NCI-H187 (cell line): ENCODE measurements around the gene CABLES1.
A peak's percentile ranks its signal among the peaks of the same experiment; 100 is the strongest.
"Not testable (repeated sequence)": the region's sequence is repeated elsewhere in the genome, so short reads cannot be mapped to it uniquely, and the experiment has no call there.

ENCODE experiments used
- DNase-seq, 2 experiments: peaks; one replicate each; lab custom pipeline; 2025; lab: John Stamatoyannopoulos, UW

CABLES1 gene, protein sequence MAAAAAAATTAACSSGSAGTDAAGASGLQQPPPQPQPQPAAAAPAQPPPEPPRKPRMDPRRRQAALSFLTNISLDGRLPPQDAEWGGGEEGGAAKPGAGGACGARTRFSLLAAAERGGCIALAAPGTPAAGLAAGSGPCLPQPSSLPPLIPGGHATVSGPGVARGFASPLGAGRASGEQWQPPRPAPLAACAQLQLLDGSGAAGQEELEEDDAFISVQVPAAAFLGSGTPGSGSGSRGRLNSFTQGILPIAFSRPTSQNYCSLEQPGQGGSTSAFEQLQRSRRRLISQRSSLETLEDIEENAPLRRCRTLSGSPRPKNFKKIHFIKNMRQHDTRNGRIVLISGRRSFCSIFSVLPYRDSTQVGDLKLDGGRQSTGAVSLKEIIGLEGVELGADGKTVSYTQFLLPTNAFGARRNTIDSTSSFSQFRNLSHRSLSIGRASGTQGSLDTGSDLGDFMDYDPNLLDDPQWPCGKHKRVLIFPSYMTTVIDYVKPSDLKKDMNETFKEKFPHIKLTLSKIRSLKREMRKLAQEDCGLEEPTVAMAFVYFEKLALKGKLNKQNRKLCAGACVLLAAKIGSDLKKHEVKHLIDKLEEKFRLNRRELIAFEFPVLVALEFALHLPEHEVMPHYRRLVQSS

DNA sequence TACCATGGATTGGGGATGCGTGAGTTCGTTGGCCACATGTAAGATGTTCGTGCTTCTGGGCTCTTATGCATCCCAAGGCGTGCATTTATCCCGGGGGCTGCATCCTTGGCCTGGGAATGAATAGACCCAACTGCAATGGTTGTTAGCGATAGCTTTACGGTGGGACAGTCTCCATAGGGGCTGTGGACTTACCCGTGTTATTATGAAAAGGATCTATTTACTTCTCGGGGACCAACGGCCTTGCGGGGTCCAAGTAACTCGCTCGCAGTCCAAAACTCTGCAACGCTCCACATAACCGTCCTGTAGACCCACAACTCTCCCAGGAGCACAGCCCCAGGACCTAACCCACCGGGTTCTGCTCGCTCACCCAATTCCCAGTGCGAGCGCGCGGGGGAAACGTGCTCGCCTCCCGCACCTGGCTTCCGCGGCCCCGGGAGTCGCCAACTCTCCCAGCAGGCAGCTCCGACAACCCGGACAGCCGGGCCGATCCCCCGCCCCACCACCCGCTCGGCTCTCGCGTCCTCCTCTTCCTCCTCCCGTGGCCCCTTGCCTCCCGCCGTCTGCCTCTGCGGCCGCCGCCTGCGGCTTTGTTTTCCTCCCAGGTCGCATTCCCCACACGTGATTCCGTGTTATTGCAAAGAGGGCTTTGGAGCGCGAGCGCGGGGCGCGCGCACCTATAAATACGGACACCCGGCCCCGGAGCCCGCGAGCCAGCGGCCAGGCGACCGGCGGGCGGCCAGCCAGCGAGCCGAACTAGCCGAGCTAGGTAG, at the start of gene CABLES1:
Gene CABLES1, plus strand, starts transcription at position 706 of the 770 bp plus-strand sequence. CDS start 278 bp downstream, outside the sequence.
- peak; percentile 41 to 65 for DNase-seq

DNA sequence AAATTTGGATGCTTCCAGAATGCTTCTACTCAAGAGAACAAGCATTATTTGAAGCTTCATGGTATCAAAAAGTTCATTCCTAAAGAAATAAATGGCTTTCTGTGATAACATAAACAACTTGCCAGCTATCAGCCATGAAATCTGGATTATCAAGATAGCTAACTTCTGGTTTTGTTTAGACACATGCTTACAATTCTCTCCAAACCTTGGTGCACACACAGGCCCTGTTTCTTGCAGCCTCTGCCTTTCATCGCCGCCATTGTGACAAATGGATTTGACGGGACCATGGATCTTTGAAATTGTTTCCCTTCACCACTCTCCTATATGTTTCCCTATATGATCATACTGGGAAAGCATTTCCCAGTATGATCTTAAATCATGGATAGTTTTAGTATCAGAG, 47.9 kb upstream of the CABLES1 start:
- DNase-seq: no peak

DNA sequence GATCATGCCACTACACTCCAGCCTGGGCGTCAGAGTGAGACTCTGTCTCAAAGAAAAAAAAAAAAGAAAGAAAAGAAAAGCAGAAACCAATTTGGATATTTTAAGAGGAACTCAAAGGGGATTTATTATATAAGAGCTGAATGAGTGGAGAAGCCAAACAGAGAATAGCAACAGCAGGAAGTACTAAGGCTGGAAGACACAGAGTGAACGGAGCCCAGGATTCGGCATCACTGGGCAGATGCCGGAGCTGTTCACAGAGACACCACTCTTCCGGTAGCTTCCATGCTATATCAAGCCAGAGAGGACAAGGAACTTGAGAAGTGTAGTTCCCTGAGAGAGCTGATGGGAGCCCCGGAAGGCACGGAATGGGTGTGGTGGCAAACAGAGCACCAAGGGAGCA, 47.0 kb upstream of the CABLES1 start:
- no peak for DNase-seq

DNA sequence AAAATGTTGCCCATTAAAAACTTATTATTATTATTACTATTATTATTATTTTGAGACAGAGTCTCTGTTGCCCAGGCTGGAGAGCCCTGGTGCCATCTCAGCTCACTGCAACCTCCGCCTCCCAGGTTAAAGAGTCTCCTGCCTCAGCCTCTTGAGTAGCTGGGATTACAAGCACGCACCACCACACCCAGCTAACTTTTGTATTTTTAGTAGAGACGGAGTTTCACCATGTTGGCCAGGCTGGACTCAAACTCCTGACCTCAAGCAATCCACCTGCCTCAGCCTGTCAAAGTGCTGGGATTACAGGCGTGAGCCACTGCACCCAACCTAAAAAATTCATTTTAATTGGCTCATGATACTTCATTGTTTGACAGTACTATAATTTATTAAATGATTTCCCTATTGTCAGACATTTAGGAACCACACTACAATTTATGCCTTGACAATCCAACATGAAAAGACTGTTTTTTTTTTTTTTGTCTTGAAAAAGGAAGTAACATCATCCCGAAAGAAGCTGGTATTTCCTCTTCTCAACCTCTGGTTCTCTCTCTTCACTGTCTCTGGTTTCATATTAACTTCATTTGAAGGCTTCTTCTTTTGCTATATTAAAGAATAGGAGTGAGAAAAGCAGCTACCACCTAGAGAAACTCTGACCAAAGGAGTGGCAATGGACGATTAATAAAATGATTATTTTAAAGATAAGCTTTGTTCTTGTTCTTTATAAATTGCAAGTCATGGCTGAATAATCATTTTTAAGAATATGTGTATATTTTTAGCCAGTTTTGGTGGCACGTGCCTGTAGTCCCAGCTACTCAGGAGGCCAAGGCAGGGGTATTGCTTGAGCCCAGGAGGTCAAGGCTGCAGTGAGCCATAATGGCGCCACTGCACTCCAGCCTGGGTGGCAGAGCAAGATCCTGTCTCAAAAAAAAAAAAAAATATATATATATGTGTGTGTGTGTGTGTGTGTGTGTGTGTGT, 44.0 kb upstream of the CABLES1 start:
- not testable (repeated sequence) for DNase-seq

DNA sequence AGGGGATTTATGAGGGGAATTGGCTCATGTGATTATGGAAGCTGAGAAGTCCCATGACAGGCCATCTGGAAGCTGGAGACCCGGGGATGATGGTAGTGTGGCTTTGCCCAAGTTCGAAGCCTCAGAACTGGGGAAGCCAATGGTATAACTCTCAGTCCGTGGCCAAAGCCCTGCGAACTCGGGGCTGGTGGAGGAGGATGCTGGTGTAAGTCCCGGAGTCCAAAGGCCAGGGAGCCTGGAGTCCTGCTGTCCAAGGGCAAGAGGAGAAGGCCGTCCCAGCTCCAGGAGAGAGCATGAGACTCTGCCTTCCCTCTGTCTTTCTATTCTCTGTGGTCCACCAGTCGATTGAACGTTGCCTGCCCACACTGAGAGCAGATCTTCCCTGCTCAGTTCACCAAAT, 43.2 kb upstream of the CABLES1 start:
- DNase-seq: no peak

DNA sequence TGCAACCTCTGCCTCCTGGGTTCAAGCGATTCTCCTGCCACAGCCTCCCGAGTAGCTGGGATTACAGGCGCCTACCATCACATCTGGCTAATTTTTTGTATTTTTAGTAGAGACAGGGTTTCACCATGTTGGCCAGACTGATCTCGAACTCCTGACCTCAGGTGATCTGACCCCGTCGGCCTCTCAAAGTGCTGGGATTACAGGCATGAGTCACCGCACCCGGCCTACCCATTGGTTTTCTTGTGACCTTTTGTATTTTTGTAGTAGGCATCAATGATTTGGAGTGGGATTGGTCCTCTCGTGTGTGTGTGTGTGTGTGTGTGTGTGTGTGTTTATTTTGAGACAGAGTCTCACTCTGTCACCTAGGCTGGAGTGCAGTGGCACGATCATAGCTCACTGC, 42.2 kb upstream of the CABLES1 start:
- not testable (repeated sequence) for DNase-seq

DNA sequence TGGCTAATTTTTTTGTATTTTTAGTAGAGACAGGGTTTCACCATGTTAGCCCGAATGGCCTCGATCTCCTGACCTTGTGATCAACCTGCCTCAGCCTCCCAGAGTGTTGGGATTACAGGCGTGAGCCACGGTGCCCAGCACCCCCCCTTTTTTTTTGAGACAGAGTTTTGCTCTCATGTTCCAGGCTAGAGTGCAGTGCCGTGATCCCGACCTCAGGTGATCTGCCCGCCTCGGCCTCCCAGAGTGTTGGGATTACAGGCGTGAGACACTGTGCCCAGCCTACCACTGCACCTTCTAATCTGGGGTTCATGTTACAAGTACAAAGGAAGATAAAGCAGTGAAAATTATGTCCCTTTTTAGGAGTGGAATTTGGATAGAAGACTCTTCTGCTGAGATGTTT, 41.5 kb upstream of the CABLES1 start:
- no peak for DNase-seq

DNA sequence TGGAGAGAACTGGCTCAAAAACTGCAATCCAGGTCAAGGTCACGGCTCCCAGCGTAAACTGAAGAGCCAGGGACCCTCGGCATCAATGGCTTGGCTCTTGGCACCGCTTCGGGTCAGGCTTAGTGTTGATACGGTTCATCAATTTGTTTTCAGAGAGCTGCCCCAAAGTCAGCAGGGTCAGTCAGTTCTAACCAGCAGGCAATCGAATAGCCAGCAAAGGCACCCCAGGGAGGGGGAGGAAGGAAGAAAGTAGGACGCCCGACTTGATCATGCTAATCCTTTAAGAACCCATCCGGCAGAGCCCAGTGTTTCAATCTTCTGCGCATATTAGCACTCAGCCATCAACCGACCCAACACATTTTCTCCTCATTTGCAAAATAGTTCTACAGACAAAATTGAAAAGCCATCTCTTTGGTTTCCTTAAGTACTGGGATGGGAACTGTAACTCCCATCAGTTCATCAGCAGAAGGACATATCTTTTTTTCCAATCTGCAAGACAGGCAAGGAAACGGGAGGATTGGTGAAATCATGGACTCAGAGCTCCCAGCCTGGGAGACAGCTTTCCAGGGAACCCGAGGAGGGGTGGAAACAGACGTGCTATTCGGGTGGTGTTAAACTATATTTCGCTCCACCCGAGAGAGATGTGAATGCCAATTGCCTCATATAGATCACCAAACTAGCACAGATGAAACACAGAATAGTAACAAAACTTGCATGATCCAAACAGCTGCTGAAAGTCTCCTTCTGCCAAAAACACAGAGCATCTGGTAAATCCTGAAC, 40.7 kb upstream of the CABLES1 start:
- DNase-seq: no peak

DNA sequence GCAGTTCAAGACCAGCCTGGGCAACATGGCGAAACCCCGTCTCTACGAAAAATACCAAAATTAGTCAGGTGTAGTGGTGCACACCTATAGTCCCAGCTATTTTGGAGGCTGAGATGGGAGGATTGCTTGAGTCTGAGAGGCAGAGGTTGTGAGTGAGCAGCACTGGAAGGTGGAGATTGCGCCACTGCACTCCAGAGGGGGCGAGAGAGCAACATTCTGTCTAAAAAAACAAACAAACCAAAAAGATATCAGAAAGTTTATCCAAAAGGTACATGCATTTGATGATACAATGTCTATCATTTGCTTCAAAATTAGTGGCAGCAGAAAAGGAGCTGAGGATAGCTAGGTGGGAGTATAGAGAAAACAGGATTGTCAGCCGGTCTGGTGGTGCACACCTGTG, 39.8 kb upstream of the CABLES1 start:
- DNase-seq: no peak

DNA sequence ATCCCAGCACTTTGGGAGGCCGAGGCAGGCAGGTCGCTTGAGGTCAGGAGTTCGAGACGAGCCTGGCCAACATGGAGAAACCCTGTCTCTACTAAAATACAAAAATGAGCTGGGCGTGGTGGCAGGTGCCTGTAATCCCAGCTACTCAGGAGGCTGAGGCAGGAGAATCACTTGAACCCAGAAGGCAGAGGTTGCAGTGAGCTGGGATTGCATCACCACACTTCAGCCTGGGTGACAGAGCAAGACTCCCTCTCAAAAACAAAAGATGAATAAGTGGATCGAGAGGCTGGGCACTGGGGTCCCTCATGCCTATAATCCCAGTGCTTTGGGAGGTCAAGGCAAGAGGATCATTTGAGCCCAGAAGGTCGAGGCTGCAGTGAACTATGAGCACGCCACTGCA, 38.3 kb upstream of the CABLES1 start:
- not testable (repeated sequence) for DNase-seq

DNA sequence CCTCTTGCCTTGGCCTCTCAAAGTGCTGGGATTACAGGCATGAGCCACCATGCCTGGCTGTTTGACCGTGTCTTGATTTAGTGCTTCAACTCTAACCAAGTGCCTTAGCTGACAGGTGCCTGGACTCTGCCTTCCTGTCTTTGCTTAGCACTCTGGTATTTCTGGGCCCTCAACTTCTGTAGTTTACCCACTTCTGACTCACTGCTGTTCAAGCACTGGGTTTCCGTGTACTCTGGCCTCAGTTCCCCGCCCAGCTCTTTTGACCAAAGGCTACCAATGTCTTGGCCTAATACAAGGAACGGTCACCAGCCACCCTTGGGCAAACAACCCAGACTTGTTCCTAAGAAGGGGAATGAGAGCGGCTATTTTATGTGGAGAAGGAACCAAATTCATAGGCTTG, 35.7 kb upstream of the CABLES1 start:
- no peak for DNase-seq

DNA sequence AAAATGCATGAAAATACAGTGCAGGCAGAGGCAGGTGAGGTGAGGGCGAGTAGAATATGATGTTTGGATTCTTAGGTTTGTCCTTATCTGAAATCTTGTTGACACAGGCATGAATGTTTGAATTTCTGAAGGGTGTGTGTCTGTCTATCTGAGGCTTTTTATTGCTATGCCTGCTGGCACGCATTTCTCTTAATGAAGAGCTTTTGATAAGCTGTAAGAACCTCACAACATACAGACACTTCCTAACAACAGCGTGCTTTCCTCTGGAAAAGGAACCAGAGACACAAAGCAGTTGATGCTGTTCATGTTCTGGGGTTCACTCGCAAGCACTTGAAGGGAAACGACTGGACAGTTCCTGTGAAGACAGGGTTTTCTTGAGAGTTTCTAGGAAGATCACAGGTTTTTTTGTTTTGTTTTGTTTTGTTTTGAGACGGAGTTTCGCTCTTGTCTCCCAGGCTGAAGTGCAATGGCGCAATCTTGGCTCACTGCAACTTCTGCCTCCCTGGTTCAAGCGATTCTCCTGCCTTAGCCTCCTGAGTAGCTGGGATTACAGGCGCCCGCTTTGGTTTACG, 33.3 kb upstream of the CABLES1 start:
- DNase-seq: no peak

DNA sequence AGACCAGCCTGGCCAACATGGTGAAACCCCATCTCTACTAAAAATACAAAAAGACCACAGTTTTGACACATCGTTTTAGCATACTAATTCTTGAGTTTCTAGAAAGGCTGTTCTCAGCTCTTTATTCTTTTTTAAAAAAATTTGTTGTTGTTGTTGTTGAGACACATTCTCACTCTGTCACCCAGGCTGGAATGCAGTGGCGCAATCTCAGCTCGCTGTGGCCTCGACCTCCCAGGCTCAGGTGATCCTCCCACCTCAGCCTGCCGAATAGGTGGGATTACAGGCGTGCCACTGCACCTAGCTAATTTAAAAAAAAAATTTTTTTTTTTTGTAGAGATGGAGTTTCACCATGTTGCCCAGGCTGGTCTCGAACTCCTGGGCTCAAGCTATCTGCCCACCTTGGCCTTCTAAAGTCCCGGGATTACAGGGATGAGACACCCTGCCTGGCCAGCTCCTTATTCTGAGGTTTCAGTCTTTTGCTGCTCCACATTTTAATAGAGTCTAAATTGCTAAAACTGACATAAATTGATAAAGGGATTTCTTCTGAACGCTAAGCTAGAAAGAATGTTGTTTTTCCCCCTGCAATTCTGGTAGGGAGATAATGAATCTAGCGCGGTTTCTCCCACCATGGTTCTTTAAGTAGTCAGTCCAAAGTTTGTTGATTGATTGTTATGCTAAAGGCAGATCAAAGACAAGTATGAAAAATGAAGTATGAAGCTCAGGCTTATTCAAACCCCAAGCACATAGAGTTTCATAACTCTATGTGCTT, 32.6 kb upstream of the CABLES1 start:
- no peak for DNase-seq

DNA sequence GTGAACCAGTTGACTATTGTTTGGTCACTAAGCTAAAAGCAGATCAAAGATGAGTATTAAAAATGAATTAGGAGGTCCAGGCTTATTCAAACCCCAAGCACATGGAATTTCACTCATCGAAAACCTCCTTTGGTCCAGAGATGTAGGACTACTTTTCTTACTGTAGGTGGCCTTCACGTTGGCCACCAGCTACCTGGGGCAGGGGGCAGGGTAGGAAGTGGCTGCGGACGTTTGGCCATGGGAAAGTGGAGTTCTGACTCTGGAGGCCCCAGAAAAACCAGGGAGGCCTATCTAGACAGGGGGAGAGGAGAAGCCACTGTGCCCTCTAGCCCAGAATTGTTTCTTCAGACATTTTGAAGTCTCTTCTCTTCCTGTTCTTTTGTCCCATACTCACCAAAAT, 31.8 kb upstream of the CABLES1 start:
- DNase-seq: no peak

DNA sequence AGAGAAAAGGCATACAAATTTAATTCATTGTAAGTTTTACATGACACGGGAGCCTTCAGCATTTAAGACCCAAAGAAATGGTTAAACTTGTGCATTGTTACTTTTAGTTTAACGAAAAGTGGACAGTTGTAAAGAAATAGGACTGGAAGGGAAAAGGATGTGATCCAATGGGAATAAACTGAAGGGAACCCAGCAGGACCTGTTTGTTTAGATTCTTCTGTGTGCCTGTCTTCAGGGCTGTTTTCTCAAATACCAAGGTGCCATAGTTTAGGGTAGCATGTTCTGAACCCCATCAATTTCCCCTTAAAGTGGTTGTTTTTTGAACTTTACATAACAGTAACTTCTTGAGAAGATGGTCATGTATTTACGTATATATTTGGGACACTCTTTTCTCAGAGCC, 30.3 kb upstream of the CABLES1 start:
- no peak for DNase-seq

DNA sequence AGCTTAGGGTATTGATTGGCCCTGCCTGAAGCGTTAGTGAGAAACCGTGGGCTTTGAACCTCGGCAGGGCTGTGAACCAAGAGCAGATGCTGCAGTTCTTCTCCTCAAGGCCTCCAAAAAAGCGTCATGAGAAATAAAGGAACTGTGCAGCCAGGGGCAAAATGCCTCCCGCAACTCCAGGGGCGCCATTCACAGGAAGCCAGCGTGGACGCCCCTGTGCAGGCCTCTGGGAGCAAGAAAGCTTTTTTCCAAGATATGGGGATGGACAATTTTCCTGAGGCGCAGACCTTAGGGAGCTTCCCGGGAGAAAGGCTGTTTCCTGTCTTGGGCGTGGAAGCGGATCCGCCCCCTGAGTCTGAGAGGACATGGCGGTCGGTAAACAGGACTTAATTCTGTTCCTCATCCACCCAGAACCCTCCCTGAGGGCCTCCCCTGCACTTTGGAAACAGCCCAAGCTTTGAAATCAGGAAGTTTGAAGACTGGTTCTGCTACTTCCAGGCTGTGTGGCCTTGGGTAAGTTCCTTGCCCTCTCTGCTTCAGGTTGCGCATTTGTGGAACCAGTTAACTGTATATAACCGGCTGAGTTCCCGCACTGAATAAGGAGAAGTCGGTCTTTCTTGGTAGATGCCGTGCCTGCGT, 29.6 kb upstream of the CABLES1 start:
- no peak for DNase-seq

DNA sequence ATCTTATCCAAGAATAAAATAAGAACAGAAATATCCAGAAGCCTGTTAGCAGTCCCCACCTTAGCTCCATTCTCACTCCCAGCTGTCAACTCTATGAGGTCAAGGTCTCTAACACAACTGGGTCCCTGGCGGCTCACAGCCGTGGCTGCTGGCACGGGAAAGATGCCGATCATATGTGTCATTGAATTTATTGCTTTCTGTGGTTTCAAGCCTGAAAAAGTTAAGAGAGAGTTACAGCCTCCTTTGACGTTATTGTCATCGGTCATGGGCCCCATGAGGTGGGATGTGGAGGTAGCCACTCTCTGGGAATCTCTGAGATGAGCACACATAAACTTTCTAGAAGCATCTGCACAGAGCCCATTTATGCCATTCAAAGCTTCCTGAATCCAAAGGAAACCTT, 28.7 kb upstream of the CABLES1 start:
- no peak for DNase-seq

DNA sequence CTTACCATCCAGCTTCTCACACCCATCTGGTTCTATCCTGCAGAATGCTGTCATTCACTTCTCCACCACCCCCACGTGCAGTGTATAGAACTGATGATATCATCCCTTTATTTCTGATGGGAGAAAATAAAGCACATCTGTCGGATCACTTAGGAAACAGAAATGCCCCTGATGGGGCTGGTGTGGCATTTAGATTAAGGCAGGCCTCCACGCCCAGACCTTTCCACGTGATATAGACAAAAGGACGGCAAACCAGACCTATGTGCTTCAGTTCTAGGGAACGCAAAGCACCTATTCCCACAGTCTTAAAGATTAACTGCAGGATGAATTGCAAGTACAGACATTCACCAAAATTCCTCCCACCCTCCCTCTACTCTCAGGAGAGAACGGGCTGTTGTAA, 27.6 kb upstream of the CABLES1 start:
- no peak for DNase-seq

DNA sequence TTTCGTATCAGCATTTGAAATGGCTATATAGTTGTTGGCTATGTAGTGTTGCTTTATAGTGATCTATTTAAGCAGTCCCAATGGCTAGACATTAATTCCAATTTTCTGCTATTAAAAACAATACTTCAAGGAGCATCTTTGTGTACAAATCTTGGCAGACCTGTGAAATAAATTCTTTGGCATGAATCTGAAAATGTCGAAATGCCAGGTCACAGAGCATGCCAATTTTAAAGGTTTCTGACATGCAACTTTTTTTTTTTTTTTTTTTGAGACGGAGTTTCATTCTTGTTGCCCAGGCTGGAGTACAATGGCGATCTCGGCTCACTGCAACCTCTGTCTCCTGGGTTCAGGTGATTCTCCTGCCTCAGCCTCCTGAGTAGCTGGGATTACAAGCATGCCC, 26.8 kb upstream of the CABLES1 start:
- DNase-seq: no peak
